Measurements from ENCODE around the gene INPP4B. TPM values are rescaled to one million over a fixed set of nuclear protein-coding genes. Genes with fewer than 3 reads are reported as not detected.

INPP4B gene
- total and polyA plus RNA-seq, 2 of the 4 experiments (the other 2 are of a cell fraction): 1.8 to 14.0 TPM

GRCh38 chr4:142356118-142356759, 489.9 kb downstream of the INPP4B start:
- Histone ChIP-seq H3K4me3 (ENCODE audit: insufficient read depth, low read depth, low read length) (no peak overlapping the region), H3K9me1 (ENCODE audit: insufficient read depth, low read length) (no peaks in the 10 kb centered on the region), H3K4me2 (ENCODE audit: low read depth, low read length) (no peak overlapping the region), H2AK5ac (ENCODE audit: low read depth, low read length) (no peak overlapping the region), H4K91ac (ENCODE audit: insufficient read depth, low read depth, low read length) (no peak overlapping the region), H3K36me3 (ENCODE audit: control insufficient read depth, insufficient read depth, low read length) (no peaks in the 10 kb centered on the region), H3K18ac (ENCODE audit: low read depth, low read length) (peak overlapping the region; percentile 66; the same call in 1 of the 2 replicates), H3K9ac (ENCODE audit: low read depth, low read length) (no peak overlapping the region), H4K5ac (ENCODE audit: low read depth, low read length) (no peak overlapping the region), H2BK120ac (ENCODE audit: low read depth, low read length) (no peak overlapping the region), H3K56ac (ENCODE audit: extremely low read depth, insufficient read depth, low read length) (no peak overlapping the region), H3K27me3 (ENCODE audit: control insufficient read depth, insufficient read depth, low read length) (no peaks in the 10 kb centered on the region), H3K79me1 (ENCODE audit: low read depth in 1 of 2, low read length in 2 of 2) (peaks cover 3 to 6% of the 10 kb centered on the region in 2 experiments; a peak in 1 of 4 replicates), H3K27ac (ENCODE audit: insufficient read depth, low read length) (no peak overlapping the region), H2BK20ac (ENCODE audit: low read depth, low read length) (no peak overlapping the region), H2BK15ac (ENCODE audit: low read depth, low read length) (no peak overlapping the region), H2AFZ (replicated peaks; ENCODE audit: low read length, poor library complexity) (no peak overlapping the region), H3K14ac (replicated peaks; ENCODE audit: low read depth, low read length) (no peak overlapping the region), H2AK9ac (replicated peaks; ENCODE audit: low read depth, low read length, poor library complexity) (no peak overlapping the region), H2BK5ac (ENCODE audit: low read depth, low read length, poor library complexity, severe bottlenecking) (no peak overlapping the region), H4K20me1 (ENCODE audit: insufficient read depth, low read length) (no peaks in the 10 kb centered on the region), H4K8ac (ENCODE audit: low read depth in 2 of 2, low read length in 2 of 2) (no peak overlapping the region), H3K4me1 (ENCODE audit: control insufficient read depth, insufficient read depth, low read length) (peaks cover 3% of the 10 kb centered on the region; the same call in 1 of the 2 replicates), H3K4ac (ENCODE audit: low read depth, low read length) (no peak overlapping the region), H3K23ac (ENCODE audit: low read depth, low read length) (no peak overlapping the region), H3K9me3 (ENCODE audit: control insufficient read depth, insufficient read depth, low read length) (no peaks in the 10 kb centered on the region)
- no peak for ATAC-seq (ENCODE audit: low read depth)
- TF ChIP-seq POLR2A (IDR thresholded peaks at IDR 0.05; ENCODE audit: low read depth, low read length) (no peak), ELK1 (IDR thresholded peaks at IDR 0.05; ENCODE audit: borderline replicate concordance, low read depth, low read length) (no peak), CTCF (conservative IDR thresholded peaks at IDR 0.05; ENCODE audit: low read depth, low read length) (no peak), RAD21 (IDR thresholded peaks at IDR 0.05; ENCODE audit: low read length) (no peak), NFE2L2 (IDR thresholded peaks at IDR 0.05; ENCODE audit: low read depth, low read length) (no peak), CHD1 (IDR thresholded peaks at IDR 0.05; ENCODE audit: low read depth, low read length) (no peak), USF2 (IDR thresholded peaks at IDR 0.05; ENCODE audit: low read depth, low read length) (no peak), CEBPB (IDR thresholded peaks at IDR 0.05; ENCODE audit: low read depth, low read length) (no peak), MAZ (IDR thresholded peaks at IDR 0.05; ENCODE audit: borderline replicate concordance, low read depth, low read length) (no peak), RFX5 (IDR thresholded peaks at IDR 0.05; ENCODE audit: low read depth, low read length) (no peak), RCOR1 (IDR thresholded peaks at IDR 0.05; ENCODE audit: insufficient replicate concordance, low read length) (no peak), BHLHE40 (IDR thresholded peaks at IDR 0.05; ENCODE audit: low read depth, low read length) (no peak), MAFK (IDR thresholded peaks at IDR 0.05; ENCODE audit: low read depth, low read length) (no peak)
- CTCF ChIA-PET: interaction anchor here (0.9 to 1.6 kb wide), 3 partner anchors 51 to 360 kb away, joined by 3 to 4 read pairs (median 3); no protein-coding TSS in a partner anchor
- no peak for DNase-seq
- dilution Hi-C loops (cut with HindIII; ENCODE audit: low sequenced_read_pairs, unreplicated experiment) (no loop called here), intact Hi-C loops (cut with micrococcal nuclease) (loop anchor here (10.0 kb wide), 2 partner anchors 721 to 1201 kb away; partner anchors contain the start of gene IL15), in situ Hi-C loops (cut with MboI; ENCODE audit: low sequenced_read_pairs) (loop anchor here (10.0 kb wide), 3 partner anchors 221 to 489 kb away; partner anchors contain the start of gene INPP4B)
- BruUV-seq (replicated peaks): no TSS peak
- POLR2A ChIA-PET (ENCODE audit: unreplicated experiment): no interaction called here
